ENCODE results near the gene GRM8. TPM values are rescaled to one million over a fixed set of nuclear protein-coding genes. Genes with fewer than 3 reads are reported as not detected.

Gene GRM8
- total RNA-seq, 3 donors from 2014 or later, result not detected

GRCh38 chr7:126702242-126703016 lies 550.3 kb downstream of the GRM8 start:
- no peak for DNase-seq (ENCODE audit: low spot score in 2 of 2)
- Histone ChIP-seq H3K27me3 (no peaks in the 10 kb centered on the region), H3K4me1 (no peaks in the 10 kb centered on the region), H3K27ac (no peak overlapping the region), H3K36me3 (no peaks in the 10 kb centered on the region), H3K9me3 (no peaks in the 10 kb centered on the region), H3K4me3 (no peak overlapping the region)
- intact Hi-C loops (cut with DNase I; ENCODE audit: low total_unique reads), result no loop called here
- TF ChIP-seq POLR2A (IDR thresholded peaks at IDR 0.05), result no peak
- TF ChIP-seq CTCF (IDR thresholded peaks at IDR 0.05), result no peak
- no peak for TF ChIP-seq POLR2AphosphoS5 (IDR thresholded peaks at IDR 0.05)

- Histone ChIP-seq H3K4me1 (no peaks in the 10 kb centered on the region), H3K36me3 (no peaks in the 10 kb centered on the region), H3K27me3 (no peaks in the 10 kb centered on the region), H3K9me3 (no peaks in the 10 kb centered on the region), H3K27ac (no peak overlapping the region), H3K4me3 (no peak overlapping the region)
- no peak for DNase-seq (ENCODE audit: low spot score in 2 of 2)
- intact Hi-C loops (cut with DNase I; ENCODE audit: low total_unique reads), result no loop called here
- TF ChIP-seq POLR2A (IDR thresholded peaks at IDR 0.05) (no peak), POLR2AphosphoS5 (IDR thresholded peaks at IDR 0.05) (no peak), CTCF (IDR thresholded peaks at IDR 0.05) (no peak)
These were observed 551.7 kb downstream of the GRM8 start for GRCh38 chr7:126700807-126701604.

GRCh38 chr7:126699707-126700106 lies 553.0 kb downstream of the GRM8 start:
- TF ChIP-seq POLR2A (IDR thresholded peaks at IDR 0.05), result no peak
- no peak for TF ChIP-seq CTCF (IDR thresholded peaks at IDR 0.05)
- no peak for TF ChIP-seq POLR2AphosphoS5 (IDR thresholded peaks at IDR 0.05)
- intact Hi-C loops (cut with DNase I; ENCODE audit: low total_unique reads), result no loop called here
- H3K36me3 ChIP-seq, result no peaks in the 10 kb centered on the region
- H3K4me1 ChIP-seq, result no peaks in the 10 kb centered on the region
- no peak overlapping the region for H3K27ac ChIP-seq
- H3K4me3 ChIP-seq, result no peak overlapping the region
- no peaks in the 10 kb centered on the region for H3K27me3 ChIP-seq
- H3K9me3 ChIP-seq, result no peaks in the 10 kb centered on the region
- DNase-seq (ENCODE audit: low spot score in 2 of 2), result no peak

- no peaks in the 10 kb centered on the region for H3K36me3 ChIP-seq
- no peak overlapping the region for H3K4me3 ChIP-seq
- H3K9me3 ChIP-seq, result no peaks in the 10 kb centered on the region
- intact Hi-C loops (cut with DNase I; ENCODE audit: low total_unique reads), result no loop called here
- no peak for TF ChIP-seq POLR2AphosphoS5 (IDR thresholded peaks at IDR 0.05)
- TF ChIP-seq CTCF (IDR thresholded peaks at IDR 0.05), result no peak
- no peak for TF ChIP-seq POLR2A (IDR thresholded peaks at IDR 0.05)
- no peak for DNase-seq (ENCODE audit: low spot score in 2 of 2)
- no peak overlapping the region for H3K27ac ChIP-seq
- no peaks in the 10 kb centered on the region for H3K4me1 ChIP-seq
- no peaks in the 10 kb centered on the region for H3K27me3 ChIP-seq
These were observed 553.8 kb downstream of the GRM8 start for GRCh38 chr7:126698909-126699308.

- TF ChIP-seq POLR2A (IDR thresholded peaks at IDR 0.05), result no peak
- TF ChIP-seq CTCF (IDR thresholded peaks at IDR 0.05), result no peak
- TF ChIP-seq POLR2AphosphoS5 (IDR thresholded peaks at IDR 0.05), result no peak
- H3K36me3 ChIP-seq, result no peaks in the 10 kb centered on the region
- no peaks in the 10 kb centered on the region for H3K9me3 ChIP-seq
- no peaks in the 10 kb centered on the region for H3K27me3 ChIP-seq
- intact Hi-C loops (cut with DNase I; ENCODE audit: low total_unique reads), result no loop called here
- no peak overlapping the region for H3K27ac ChIP-seq
- no peak overlapping the region for H3K4me3 ChIP-seq
- no peaks in the 10 kb centered on the region for H3K4me1 ChIP-seq
- DNase-seq (ENCODE audit: low spot score in 2 of 2), result no peak
These were observed 554.3 kb downstream of the GRM8 start for GRCh38 chr7:126698446-126698845.

All from breast epithelium (tissue), 4 donors.